GM12891 (cell line): Measurements from ENCODE around the gene RTKN2.

Source experiments
- DNase-seq: peaks from one replicate; pipeline ENCODE4 v3.0.0; 2011; ENCODE audit warnings: low spot score; ENCODE audit not compliant: insufficient read length
- FAIRE-seq: peaks from 2 replicates; lab custom pipeline; 2011; peaks lifted over from hg19 to GRCh38; lab: Jason Lieb, UNC
- PAX5 ChIP-seq: IDR thresholded peaks from 2 replicates; pipeline ENCODE4 v1.6.1; 2011; ENCODE audit warnings: low read length, moderate library complexity, mild to moderate bottlenecking; ENCODE audit not compliant: insufficient read depth, severe bottlenecking
- POLR2A ChIP-seq: IDR thresholded peaks from 2 replicates; pipeline ENCODE4 v1.6.1; 2011; ENCODE audit warnings: low read depth, low read length, control low read depth
- POLR2AphosphoS5 ChIP-seq: IDR thresholded peaks from 2 replicates; pipeline ENCODE4 v1.6.1; 2011; ENCODE audit warnings: low read depth, low read length, control low read depth
- POU2F2 ChIP-seq: IDR thresholded peaks from 2 replicates; pipeline ENCODE4 v1.6.1; 2011; ENCODE audit warnings: low read depth, mild to moderate bottlenecking, control low read depth, low read length, moderate library complexity
- SPI1 ChIP-seq: IDR thresholded peaks from 2 replicates; pipeline ENCODE4 v1.6.1; 2011; ENCODE audit warnings: low read depth, low read length, control low read depth
- TAF1 ChIP-seq: IDR thresholded peaks from 2 replicates; pipeline ENCODE4 v1.6.1; 2011; ENCODE audit warnings: low read depth, low read length, control low read depth

Gene RTKN2

GRCh38 chr10:62264126-62264525, 4.5 kb downstream of the RTKN2 start:
- FAIRE-seq (no peak), DNase-seq (no peak)
- TF ChIP-seq POLR2AphosphoS5 (no peak), POLR2A (no peak), SPI1 (no peak), TAF1 (no peak), POU2F2 (no peak), PAX5 (no peak)

GRCh38 chr10:62261666-62262065, 7.0 kb downstream of the RTKN2 start:
- TF ChIP-seq SPI1 (no peak), PAX5 (no peak), TAF1 (no peak), POLR2A (no peak), POLR2AphosphoS5 (no peak), POU2F2 (no peak)
- DNase-seq (no peak), FAIRE-seq (no peak)

- TF ChIP-seq PAX5: no peak
- TF ChIP-seq POLR2AphosphoS5: no peak
- TF ChIP-seq SPI1: no peak
- TF ChIP-seq POU2F2: no peak
- TF ChIP-seq POLR2A: no peak
- TF ChIP-seq TAF1: no peak
- DNase-seq: no peak
- FAIRE-seq: no peak
Measured at GRCh38 chr10:62259998-62260397, 8.6 kb downstream of the RTKN2 start.

- DNase-seq (no peak), FAIRE-seq (no peak)
- TF ChIP-seq TAF1 (no peak), POLR2A (no peak), POU2F2 (no peak), PAX5 (no peak), POLR2AphosphoS5 (no peak), SPI1 (no peak)
Measured at GRCh38 chr10:62259456-62259855, 9.2 kb downstream of the RTKN2 start.

- TF ChIP-seq POU2F2 (no peak), SPI1 (no peak), POLR2A (no peak), POLR2AphosphoS5 (no peak), TAF1 (no peak), PAX5 (no peak)
- DNase-seq (no peak), FAIRE-seq (no peak)
Measured at GRCh38 chr10:62258926-62259325, 9.7 kb downstream of the RTKN2 start.

GRCh38 chr10:62253704-62254103, 14.9 kb downstream of the RTKN2 start:
- DNase-seq: no peak
- TF ChIP-seq PAX5: no peak
- TF ChIP-seq POLR2A: no peak
- TF ChIP-seq SPI1: no peak
- TF ChIP-seq POU2F2: no peak
- no peak for TF ChIP-seq TAF1
- no peak for TF ChIP-seq POLR2AphosphoS5
- no peak for FAIRE-seq

- no peak for FAIRE-seq
- TF ChIP-seq PAX5 (no peak), POU2F2 (no peak), POLR2A (no peak), TAF1 (no peak), SPI1 (no peak), POLR2AphosphoS5 (no peak)
Measured at GRCh38 chr10:62252051-62252450, 16.6 kb downstream of the RTKN2 start.

GRCh38 chr10:62250594-62251198, 17.9 kb downstream of the RTKN2 start:
- TF ChIP-seq POLR2AphosphoS5: no peak
- no peak for TF ChIP-seq SPI1
- TF ChIP-seq POU2F2: no peak
- TF ChIP-seq POLR2A: no peak
- TF ChIP-seq PAX5: no peak
- no peak for TF ChIP-seq TAF1
- no peak for DNase-seq
- FAIRE-seq: no peak

More at GRCh38 chr10:62252051-62252450, 16.6 kb downstream of the RTKN2 start:
- no peak for DNase-seq

- FAIRE-seq: no peak
Measured at GRCh38 chr10:62249957-62250356, 18.7 kb downstream of the RTKN2 start.

More at GRCh38 chr10:62249957-62250356, 18.7 kb downstream of the RTKN2 start:
- TF ChIP-seq SPI1 (no peak), POU2F2 (no peak), TAF1 (no peak), POLR2AphosphoS5 (no peak), POLR2A (no peak), PAX5 (no peak)
- DNase-seq: no peak
